WTC11 (cell line): ENCODE results near the gene MAGED1. TPM values are rescaled to one million over a fixed set of nuclear protein-coding genes. Genes with fewer than 3 reads are reported as not detected.

ENCODE experiments used
- ATAC-seq: fragments of 200-7000 bp; cut with Tn5 transposase; 2 replicates; pipeline ENCODE4 v1.10.0; 2021; ENCODE audit warnings: mild to moderate bottlenecking, moderate library complexity
- CTCF ChIA-PET: fragments of 300-600 bp; sonication (Branson Sonifier 250); formaldehyde crosslinking; loops from one replicate; lab custom pipeline; 2021; ENCODE audit warnings: antibody characterized with exemption; lab: Charles Lee
- POLR2A ChIA-PET: fragments of 350-600 bp; sonication (Branson Sonifier 250); formaldehyde crosslinking; loops from one replicate; lab custom pipeline; 2021; ENCODE audit warnings: antibody characterized with exemption; lab: Charles Lee
- DNase-seq: peaks from one replicate; pipeline ENCODE4 v3.0.0; 2021; ENCODE audit warnings: low spot score
- H3K27ac Mint-ChIP-seq: 2 replicates; pipeline ENCODE4 v1.8.0; 2021; ENCODE audit warnings: mixed read lengths
- H3K27me3 Mint-ChIP-seq: 2 replicates; pipeline ENCODE4 v1.8.0; 2021; ENCODE audit warnings: low read depth, mild to moderate bottlenecking, moderate library complexity, mixed read lengths
- H3K36me3 Mint-ChIP-seq: 2 replicates; pipeline ENCODE4 v1.8.0; 2021; ENCODE audit warnings: mixed read lengths
- H3K4me1 Mint-ChIP-seq: 2 replicates; pipeline ENCODE4 v1.8.0; 2022; ENCODE audit warnings: mixed read lengths
- H3K4me3 Mint-ChIP-seq: 2 replicates; pipeline ENCODE4 v1.8.0; 2021; ENCODE audit warnings: mild to moderate bottlenecking, moderate library complexity, mixed read lengths
- H3K9me3 Mint-ChIP-seq: 2 replicates; pipeline ENCODE4 v1.8.0; 2021; ENCODE audit warnings: mixed read lengths
- AR ChIP-seq: fragments of 250-450 bp; sonication (Bioruptor Pico); IDR thresholded peaks from 2 replicates; pipeline ENCODE4 v1.9.0; 2021; ENCODE audit warnings: mild to moderate bottlenecking
- CREB1 ChIP-seq: sonication (generic); formaldehyde crosslinking; IDR thresholded peaks from 2 replicates; pipeline ENCODE4 v1.8.0; 2023; ENCODE audit warnings: mild to moderate bottlenecking, missing genetic modification reagents
- ELF4 ChIP-seq: sonication (generic); formaldehyde crosslinking; IDR thresholded peaks from 2 replicates; pipeline ENCODE4 v1.8.1; 2022; ENCODE audit warnings: low read depth, mild to moderate bottlenecking, moderate library complexity, missing genetic modification reagents
- FOXJ3 ChIP-seq: sonication (generic); formaldehyde crosslinking; IDR thresholded peaks from 2 replicates; pipeline ENCODE4 v1.9.0; 2021; ENCODE audit warnings: missing genetic modification reagents, mild to moderate bottlenecking, borderline replicate concordance
- GABPB1 ChIP-seq: sonication (generic); formaldehyde crosslinking; IDR thresholded peaks from 2 replicates; pipeline ENCODE4 v1.8.1; 2023; ENCODE audit warnings: mild to moderate bottlenecking, missing genetic modification reagents
- GRHL2 ChIP-seq: fragments of 250-450 bp; sonication (Bioruptor Pico); IDR thresholded peaks from 2 replicates; pipeline ENCODE4 v1.8.0; 2022; ENCODE audit warnings: mild to moderate bottlenecking, moderate library complexity; ENCODE audit not compliant: insufficient replicate concordance, severe bottlenecking
- GTF2I ChIP-seq: fragments of 250-450 bp; sonication (Bioruptor Pico); conservative IDR thresholded peaks from 2 replicates; pipeline ENCODE4 v1.4.0; 2021; ENCODE audit warnings: mild to moderate bottlenecking
- NR1H2 ChIP-seq: sonication (generic); formaldehyde crosslinking; IDR thresholded peaks from 2 replicates; pipeline ENCODE4 v1.9.0; 2021; ENCODE audit warnings: mild to moderate bottlenecking, moderate library complexity, missing genetic modification reagents
- NR2C2 ChIP-seq: sonication (generic); formaldehyde crosslinking; IDR thresholded peaks from 2 replicates; pipeline ENCODE4 v1.8.0; 2022; ENCODE audit warnings: mild to moderate bottlenecking, missing genetic modification reagents
- PREB ChIP-seq: sonication (generic); formaldehyde crosslinking; IDR thresholded peaks from 2 replicates; pipeline ENCODE4 v1.8.1; 2022; ENCODE audit warnings: mild to moderate bottlenecking, missing genetic modification reagents, moderate library complexity, borderline replicate concordance
- USF1 ChIP-seq: sonication (generic); formaldehyde crosslinking; IDR thresholded peaks from 2 replicates; pipeline ENCODE4 v1.8.0; 2022; ENCODE audit warnings: mild to moderate bottlenecking, missing genetic modification reagents
- ZBTB21 ChIP-seq: sonication (generic); formaldehyde crosslinking; IDR thresholded peaks from 2 replicates; pipeline ENCODE4 v1.8.1; 2023; ENCODE audit warnings: mild to moderate bottlenecking, missing genetic modification reagents, borderline replicate concordance
- ZNF317 ChIP-seq: sonication (generic); formaldehyde crosslinking; IDR thresholded peaks from 2 replicates; pipeline ENCODE4 v1.8.1; 2023; ENCODE audit warnings: low read depth, mild to moderate bottlenecking, moderate library complexity, missing genetic modification reagents, borderline replicate concordance
- ZNF423 ChIP-seq: fragments of 250-450 bp; sonication (Bioruptor Pico); IDR thresholded peaks from 2 replicates; pipeline ENCODE4 v2.1.2; 2022; ENCODE audit warnings: mild to moderate bottlenecking, moderate library complexity
- ZNF512 ChIP-seq: sonication (generic); formaldehyde crosslinking; IDR thresholded peaks from 2 replicates; pipeline ENCODE4 v1.8.1; 2022; ENCODE audit warnings: missing genetic modification reagents, borderline replicate concordance
- ZSCAN18 ChIP-seq: fragments of 250-450 bp; sonication (Bioruptor Pico); IDR thresholded peaks from 2 replicates; pipeline ENCODE4 v2.1.2; 2022; ENCODE audit warnings: mild to moderate bottlenecking, moderate library complexity
- total RNA-seq: library from RNA; stranded (reverse); gene quantifications from 3 replicates; pipeline ENCODE4 v1.2.3, GENCODE V29; 2021

MAGED1 gene
- total RNA-seq, 1 experiment from 2014 or later = 135 TPM

- ATAC-seq = no peak
- Mint-ChIP-seq H3K27ac (no peak overlapping the region), H3K4me3 (no peak overlapping the region), H3K4me1 (peaks cover 8% of the 10 kb centered on the region), H3K36me3 (no peaks in the 10 kb centered on the region), H3K9me3 (no peaks in the 10 kb centered on the region), H3K27me3 (no peaks in the 10 kb centered on the region)
- DNase-seq = no peak
- ChIA-PET POLR2A (no interaction called here), CTCF (no interaction called here)
- no peak for TF ChIP-seq GRHL2 (CRISPR knock-in tag)
- TF ChIP-seq GTF2I (CRISPR knock-in tag) = no peak
- no peak for TF ChIP-seq ELF4
- TF ChIP-seq ZNF423 (CRISPR knock-in tag) = no peak
- TF ChIP-seq ZNF512 (CRISPR knock-in tag) = no peak
- no peak for TF ChIP-seq USF1
- no peak for TF ChIP-seq NR1H2 (CRISPR knock-in tag)
- no peak for TF ChIP-seq NR2C2
- TF ChIP-seq ZSCAN18 (CRISPR knock-in tag) = no peak
- no peak for TF ChIP-seq GABPB1 (CRISPR knock-in tag)
Observed at GRCh38 chrX:51889851-51890250, 3.6 kb upstream of the MAGED1 start.

- DNase-seq (no peak), ATAC-seq (no peak)
- CTCF ChIA-PET = no interaction called here
- no peaks in the 10 kb centered on the region for H3K27me3 Mint-ChIP-seq
- peaks cover 9% of the 10 kb centered on the region for H3K36me3 Mint-ChIP-seq
- POLR2A ChIA-PET = no interaction called here
- H3K4me3 Mint-ChIP-seq = no peak overlapping the region
- peaks cover 11% of the 10 kb centered on the region for H3K4me1 Mint-ChIP-seq
- no peak for TF ChIP-seq ZBTB21 (CRISPR knock-in tag)
- TF ChIP-seq GRHL2 (CRISPR knock-in tag) = no peak
- TF ChIP-seq CREB1 = no peak
- TF ChIP-seq, all 79 proteins: peak for 0
- Mint-ChIP-seq H3K27ac (no peak overlapping the region), H3K9me3 (no peaks in the 10 kb centered on the region)
Observed at GRCh38 chrX:51891245-51891644, 2.2 kb upstream of the MAGED1 start.

- DNase-seq = no peak
- POLR2A ChIA-PET = no interaction called here
- H3K27ac Mint-ChIP-seq = no peak overlapping the region
Observed at GRCh38 chrX:51891821-51892551, 1.4 kb upstream of the MAGED1 start.

More at GRCh38 chrX:51891821-51892551, 1.4 kb upstream of the MAGED1 start:
- ATAC-seq = no peak
- Mint-ChIP-seq H3K27me3 (no peaks in the 10 kb centered on the region), H3K4me3 (no peak overlapping the region)
- TF ChIP-seq PREB (CRISPR knock-in tag) (no peak), ZNF317 (CRISPR knock-in tag) (no peak), USF1 (no peak), AR (CRISPR knock-in tag) (no peak), FOXJ3 (CRISPR knock-in tag) (no peak), ZNF423 (CRISPR knock-in tag) (no peak)
- TF ChIP-seq, all 79 proteins: peak for 0
- H3K9me3 Mint-ChIP-seq = no peaks in the 10 kb centered on the region
- peaks cover 11% of the 10 kb centered on the region for H3K36me3 Mint-ChIP-seq
- H3K4me1 Mint-ChIP-seq = peaks cover 11% of the 10 kb centered on the region
- CTCF ChIA-PET = interaction anchor here (1.7 kb wide), 1 partner anchor 250 kb away, joined by 10 read pairs; no protein-coding TSS in a partner anchor
